Right atrium auricular region (tissue), 2 donors: ENCODE results near the gene RPN1. TPM values are rescaled to one million over a fixed set of nuclear protein-coding genes. Genes with fewer than 3 reads are reported as not detected.

Source experiments
- DNase-seq: peaks from one replicate; pipeline ENCODE4 v3.0.0-alpha.2; 2019; ENCODE audit warnings: low spot score
- H3K27ac ChIP-seq, 2 donors: fragments of 200-600 bp; sonication (generic); 1 replicate in 1 of 2; 2 replicates in 1 of 2; pipeline ENCODE4 v1.5.1; 2016 to 2019
- H3K27me3 ChIP-seq, 2 donors: fragments of 200-600 bp; sonication (generic); one replicate each; pipeline versions ENCODE4 v1.5.1 to v1.6.0; 2017 to 2019
- H3K36me3 ChIP-seq: fragments of 200-600 bp; sonication (generic); one replicate; pipeline ENCODE4 v1.5.1; 2016
- H3K4me1 ChIP-seq, 2 donors: fragments of 200-600 bp; sonication (generic); one replicate each; pipeline versions ENCODE4 v1.5.1 to v1.6.0; 2017 to 2019
- H3K4me3 ChIP-seq, 2 donors: fragments of 200-600 bp; sonication (generic); 1 replicate in 1 of 2; 2 replicates in 1 of 2; pipeline ENCODE4 v1.5.1; 2017 to 2019; ENCODE audit warnings: mild to moderate bottlenecking in 1 of 2, moderate library complexity in 1 of 2
- H3K9me3 ChIP-seq, 2 donors: fragments of 200-600 bp; sonication (generic); one replicate each; pipeline ENCODE4 v1.5.1; 2019
- CTCF ChIP-seq, 2 donors: fragments of 200-600 bp; sonication (generic); IDR thresholded peaks; one replicate each; pipeline ENCODE4 v1.5.1; 2019; ENCODE audit warnings: antibody characterized with exemption in 2 of 2
- total RNA-seq, 2 donors: library from RNA; depleted of rRNA; stranded (reverse); fragments of >200 nt; gene quantifications; one replicate each; pipeline ENCODE4 v1.1.0, GENCODE V29; 2016

RPN1 gene
- total RNA-seq = 100 to 1,000 TPM; 168 to 189 TPM

- Histone ChIP-seq H3K4me1 (peaks cover 0 to 21% of the 10 kb centered on the region in 2 donors), H3K36me3 (no peaks in the 10 kb centered on the region), H3K9me3 (no peaks in the 10 kb centered on the region), H3K27me3 (no peaks in the 10 kb centered on the region), H3K27ac (peak within 1 kb of the TSS; percentile 99 to 100), H3K4me3 (peak within 1 kb of the TSS; percentile 98 to 100)
- DNase-seq = peak; percentile 98
- no peak for TF ChIP-seq CTCF (IDR thresholded peaks at IDR 0.05)
Measured at GRCh38 chr3:128650096-128651050, at the start of gene RPN1. TSS of gene RPN1 (minus strand) at chr3:128650818. CDS start at chr3:128650800, 18 bp downstream.

- H3K4me3 ChIP-seq = peak overlapping the region; percentile 51 to 73
- no peak for DNase-seq
- no peaks in the 10 kb centered on the region for H3K27me3 ChIP-seq
- peak overlapping the region; percentile 85 to 86 for H3K27ac ChIP-seq
- H3K36me3 ChIP-seq = no peaks in the 10 kb centered on the region
- no peak for TF ChIP-seq CTCF (IDR thresholded peaks at IDR 0.05)
- no peaks in the 10 kb centered on the region for H3K4me1 ChIP-seq
- H3K9me3 ChIP-seq = no peaks in the 10 kb centered on the region
Measured at GRCh38 chr3:128698211-128699047, 47.8 kb upstream of the RPN1 start.

- H3K36me3 ChIP-seq = no peaks in the 10 kb centered on the region
- TF ChIP-seq CTCF (IDR thresholded peaks at IDR 0.05) = no peak
- no peak for DNase-seq
- H3K27me3 ChIP-seq = no peaks in the 10 kb centered on the region
- H3K9me3 ChIP-seq = no peaks in the 10 kb centered on the region
- H3K4me1 ChIP-seq = no peaks in the 10 kb centered on the region
- H3K4me3 ChIP-seq = no peak overlapping the region
- no peak overlapping the region for H3K27ac ChIP-seq
Measured at GRCh38 chr3:128697341-128697740, 46.7 kb upstream of the RPN1 start.

GRCh38 chr3:128693696-128694095, 43.1 kb upstream of the RPN1 start:
- no peak for DNase-seq
- Histone ChIP-seq H3K9me3 (no peaks in the 10 kb centered on the region), H3K27ac (no peak overlapping the region), H3K27me3 (no peaks in the 10 kb centered on the region), H3K4me1 (no peaks in the 10 kb centered on the region), H3K4me3 (no peak overlapping the region), H3K36me3 (no peaks in the 10 kb centered on the region)
- TF ChIP-seq CTCF (IDR thresholded peaks at IDR 0.05) = no peak

- Histone ChIP-seq H3K27ac (no peak overlapping the region), H3K4me1 (no peaks in the 10 kb centered on the region), H3K36me3 (no peaks in the 10 kb centered on the region), H3K27me3 (no peaks in the 10 kb centered on the region), H3K9me3 (no peaks in the 10 kb centered on the region), H3K4me3 (no peak overlapping the region)
- no peak for TF ChIP-seq CTCF (IDR thresholded peaks at IDR 0.05)
- no peak for DNase-seq
Measured at GRCh38 chr3:128689060-128689459, 38.4 kb upstream of the RPN1 start.
